Bronchial epithelial cell (primary cell): ENCODE data around the gene HGD. TPM values are rescaled to one million over a fixed set of nuclear protein-coding genes. Genes with fewer than 3 reads are reported as not detected.
A peak's percentile ranks its signal among the peaks of the same experiment; 100 is the strongest.

Experiments
- DNase-seq: peaks from one replicate; pipeline ENCODE4 v3.0.0-alpha.2; 2010; ENCODE audit warnings: low read depth
- FAIRE-seq: peaks from 2 replicates; lab custom pipeline; 2011; peaks lifted over from hg19 to GRCh38; lab: Jason Lieb, UNC
- H3K27me3 ChIP-seq: 2 replicates; pipeline ENCODE4 v1.5.1; 2011; ENCODE audit warnings: low read length; ENCODE audit not compliant: control insufficient read depth, insufficient read depth
- H3K36me3 ChIP-seq: 2 replicates; pipeline ENCODE4 v1.5.1; 2011; ENCODE audit warnings: low read length; ENCODE audit not compliant: control insufficient read depth, insufficient read depth
- H3K4me3 ChIP-seq: 2 replicates; pipeline ENCODE4 v1.5.1; 2011; ENCODE audit warnings: mild to moderate bottlenecking, low read depth, low read length, control low read depth
- CTCF ChIP-seq: IDR thresholded peaks from 2 replicates; pipeline ENCODE4 v1.5.1; 2011; ENCODE audit warnings: mild to moderate bottlenecking, moderate library complexity, low read length, control low read depth, inconsistent platforms; ENCODE audit not compliant: insufficient read depth, severe bottlenecking
- total RNA-seq: library from RNA; depleted of rRNA; stranded (reverse); fragments of >200 nt; gene quantifications from 2 replicates; pipeline ENCODE4 v1.2.1, GENCODE V29; 2014

The HGD gene
- total RNA-seq, 1 donor from 2014 or later, result under 0.01 TPM

GRCh38 chr3:120597445-120598049 lies 84.5 kb downstream of the HGD start:
- TF ChIP-seq CTCF, result no peak
- H3K27me3 ChIP-seq, result no peaks in the 10 kb centered on the region
- no peak for DNase-seq
- FAIRE-seq, result no peak
- peaks cover 5% of the 10 kb centered on the region for H3K36me3 ChIP-seq
- no peak overlapping the region for H3K4me3 ChIP-seq

GRCh38 chr3:120596853-120597223 lies 85.2 kb downstream of the HGD start:
- H3K36me3 ChIP-seq, result peaks cover 5% of the 10 kb centered on the region
- TF ChIP-seq CTCF, result no peak
- no peaks in the 10 kb centered on the region for H3K27me3 ChIP-seq
- FAIRE-seq (no peak), DNase-seq (no peak)
- peak overlapping the region; percentile 77 for H3K4me3 ChIP-seq

- Histone ChIP-seq H3K4me3 (peak within 1 kb of the TSS; percentile 77), H3K27me3 (no peaks in the 10 kb centered on the region), H3K36me3 (peaks cover 3% of the 10 kb centered on the region)
- FAIRE-seq (peak; percentile 13), DNase-seq (peak; percentile 97)
- no peak for TF ChIP-seq CTCF
Measured at GRCh38 chr3:120596116-120596852, 85.8 kb downstream of the HGD start, which contains the start of gene NDUFB4. Gene NDUFB4 (plus strand): TSS chr3:120596336. CDS start chr3:120596360, 24 bp downstream.

DNA sequence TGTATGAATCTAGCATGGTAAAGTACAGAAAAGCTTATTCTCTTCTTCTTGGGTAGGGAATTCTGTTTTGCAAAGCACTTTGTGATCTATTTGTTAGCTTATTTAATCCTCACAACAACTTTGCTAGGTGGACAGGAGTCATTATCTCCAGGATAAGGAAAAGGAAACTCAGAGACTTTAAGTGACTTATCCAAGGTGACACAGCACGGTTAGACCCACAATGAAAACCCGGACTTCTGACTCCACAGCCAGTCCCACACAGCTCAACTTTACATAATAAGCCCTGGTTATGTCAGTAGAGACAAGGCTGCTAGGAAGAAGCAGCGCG lies 86.3 kb downstream of the HGD start:
- FAIRE-seq, result no peak

DNA sequence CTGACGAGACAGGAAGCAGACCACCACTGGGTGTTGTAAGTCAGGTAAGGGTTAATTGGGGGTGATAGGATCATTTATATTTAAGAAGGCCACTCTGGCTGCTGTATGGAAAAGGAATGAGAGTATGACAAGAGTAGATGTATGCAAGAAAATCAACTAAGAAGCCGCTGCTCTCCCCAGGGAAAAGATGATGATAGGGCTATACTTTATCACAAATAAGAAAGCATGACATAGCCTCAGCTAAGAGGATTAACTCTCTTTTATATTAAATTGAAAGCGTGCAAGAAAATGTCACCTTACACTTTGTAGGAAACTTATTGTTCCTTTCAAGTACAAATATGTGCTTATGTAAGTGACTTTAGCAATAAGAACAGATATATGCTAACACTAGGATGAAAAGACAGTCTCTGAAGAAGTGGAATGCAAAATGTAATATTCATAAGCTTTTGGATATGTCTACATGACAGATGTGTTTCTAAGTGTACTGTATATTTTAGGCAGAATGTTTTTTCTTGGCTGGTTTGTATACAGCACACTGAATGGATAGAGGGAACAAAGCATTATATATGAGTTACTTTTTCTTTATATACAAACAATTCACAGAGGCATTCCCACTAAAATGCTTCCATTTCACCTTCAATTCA lies 94.6 kb downstream of the HGD start:
- no peak for TF ChIP-seq CTCF
- DNase-seq, result no peak
- FAIRE-seq, result no peak
- Histone ChIP-seq H3K36me3 (no peaks in the 10 kb centered on the region), H3K27me3 (no peaks in the 10 kb centered on the region), H3K4me3 (no peak overlapping the region)

More for the DNA sequence above, 86.3 kb downstream of the HGD start:
- peak overlapping the region; percentile 77 for H3K4me3 ChIP-seq
- H3K36me3 ChIP-seq, result peaks cover 3% of the 10 kb centered on the region
- DNase-seq, result no peak
- no peaks in the 10 kb centered on the region for H3K27me3 ChIP-seq
- TF ChIP-seq CTCF, result no peak

Other genes starting within 250 kb of the HGD start
- gene FSTL1, start 231.2 kb downstream of the HGD start, total RNA-seq, result 45.3 and 45.6 TPM in 2 replicates
- 9.7 and 20.4 TPM in 2 replicates for gene NDUFB4, start 85.9 kb downstream of the HGD start, total RNA-seq
- gene RABL3, start 60.3 kb upstream of the HGD start, total RNA-seq, result 22.5 and 31.1 TPM in 2 replicates
- 22.4 TPM in 2 replicates for gene GTF2E1, start 60.5 kb upstream of the HGD start, total RNA-seq
- not detected in 2 replicates for gene STXBP5L, start 226.0 kb upstream of the HGD start, total RNA-seq